PFSK-1 (cell line): ENCODE measurements around the gene TAF7.

ENCODE experiments used
- FOXP2 ChIP-seq: optimal IDR thresholded peaks from 2 replicates; pipeline ENCODE3; 2011; ENCODE audit warnings: borderline replicate concordance, control low read depth, inconsistent platforms; ENCODE audit not compliant: insufficient read depth; ENCODE audit errors: extremely low read length, extremely low read depth
- POLR2AphosphoS5 ChIP-seq: IDR thresholded peaks from 2 replicates; pipeline ENCODE4 v1.6.1; 2012; ENCODE audit warnings: low read depth, mild to moderate bottlenecking, control low read depth, low read length, moderate library complexity
- SIN3A ChIP-seq: IDR thresholded peaks from 2 replicates; pipeline ENCODE4 v1.6.1; 2012; ENCODE audit warnings: mild to moderate bottlenecking, low read length, moderate library complexity, borderline replicate concordance; ENCODE audit not compliant: insufficient read depth
- TAF1 ChIP-seq: IDR thresholded peaks from 2 replicates; pipeline ENCODE4 v1.6.1; 2012; ENCODE audit warnings: low read length, control low read depth, borderline replicate concordance; ENCODE audit not compliant: insufficient read depth
- TF ChIP-seq, protein P1 (sequence below), 2 experiments: IDR thresholded peaks; 2 replicates each; pipeline versions ENCODE4 v1.6.1 to v1.8.0; 2011 to 2012; ENCODE audit warnings: low read depth in 2 of 2, low read length in 2 of 2, control low read depth in 1 of 2, inconsistent platforms in 1 of 2, mild to moderate bottlenecking in 1 of 2, moderate library complexity in 1 of 2; ENCODE audit not compliant: insufficient read depth in 1 of 2

DNA sequence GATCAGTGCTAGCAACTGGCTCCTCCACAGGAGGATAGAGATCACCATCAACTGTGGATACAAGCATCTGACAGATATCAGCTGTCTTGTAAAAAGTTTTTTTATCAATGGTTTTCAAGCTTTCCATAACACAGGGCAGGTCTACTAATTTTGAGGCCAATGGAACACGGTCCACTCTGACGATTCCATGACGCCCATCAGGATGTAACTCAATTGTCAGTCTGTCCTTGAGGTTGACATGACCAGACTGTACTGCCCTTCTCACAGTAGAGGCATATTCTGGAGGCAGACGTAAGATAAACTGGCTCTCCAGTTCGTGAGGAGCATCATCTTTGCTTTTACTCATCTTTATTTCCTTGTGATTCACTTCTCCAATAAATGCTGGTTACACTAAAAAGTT lies 885 bp downstream of the TAF7 start:
- TF ChIP-seq POLR2AphosphoS5 (no peak), SIN3A (no peak), TAF1 (no peak), FOXP2 (no peak)
- TF ChIP-seq, protein P1, sequence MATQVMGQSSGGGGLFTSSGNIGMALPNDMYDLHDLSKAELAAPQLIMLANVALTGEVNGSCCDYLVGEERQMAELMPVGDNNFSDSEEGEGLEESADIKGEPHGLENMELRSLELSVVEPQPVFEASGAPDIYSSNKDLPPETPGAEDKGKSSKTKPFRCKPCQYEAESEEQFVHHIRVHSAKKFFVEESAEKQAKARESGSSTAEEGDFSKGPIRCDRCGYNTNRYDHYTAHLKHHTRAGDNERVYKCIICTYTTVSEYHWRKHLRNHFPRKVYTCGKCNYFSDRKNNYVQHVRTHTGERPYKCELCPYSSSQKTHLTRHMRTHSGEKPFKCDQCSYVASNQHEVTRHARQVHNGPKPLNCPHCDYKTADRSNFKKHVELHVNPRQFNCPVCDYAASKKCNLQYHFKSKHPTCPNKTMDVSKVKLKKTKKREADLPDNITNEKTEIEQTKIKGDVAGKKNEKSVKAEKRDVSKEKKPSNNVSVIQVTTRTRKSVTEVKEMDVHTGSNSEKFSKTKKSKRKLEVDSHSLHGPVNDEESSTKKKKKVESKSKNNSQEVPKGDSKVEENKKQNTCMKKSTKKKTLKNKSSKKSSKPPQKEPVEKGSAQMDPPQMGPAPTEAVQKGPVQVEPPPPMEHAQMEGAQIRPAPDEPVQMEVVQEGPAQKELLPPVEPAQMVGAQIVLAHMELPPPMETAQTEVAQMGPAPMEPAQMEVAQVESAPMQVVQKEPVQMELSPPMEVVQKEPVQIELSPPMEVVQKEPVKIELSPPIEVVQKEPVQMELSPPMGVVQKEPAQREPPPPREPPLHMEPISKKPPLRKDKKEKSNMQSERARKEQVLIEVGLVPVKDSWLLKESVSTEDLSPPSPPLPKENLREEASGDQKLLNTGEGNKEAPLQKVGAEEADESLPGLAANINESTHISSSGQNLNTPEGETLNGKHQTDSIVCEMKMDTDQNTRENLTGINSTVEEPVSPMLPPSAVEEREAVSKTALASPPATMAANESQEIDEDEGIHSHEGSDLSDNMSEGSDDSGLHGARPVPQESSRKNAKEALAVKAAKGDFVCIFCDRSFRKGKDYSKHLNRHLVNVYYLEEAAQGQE (IDR thresholded peaks at IDR 0.05; ENCODE audit: insufficient read depth in 1 of 2, low read depth in 2 of 2, low read length in 2 of 2): no peak
